ENCODE data around the gene AMER3. TPM values are rescaled to one million over a fixed set of nuclear protein-coding genes. Genes with fewer than 3 reads are reported as not detected.

Gene AMER3
- total and polyA plus RNA-seq, 2 experiments from 2014 or later, result not detected

GRCh38 chr2:130776550-130776949 lies 21.2 kb downstream of the AMER3 start:
- Histone ChIP-seq H2AFZ (no peak overlapping the region), H3K9ac (no peak overlapping the region), H3K27me3 (replicated peaks; ENCODE audit: insufficient read depth) (no peaks in the 10 kb centered on the region), H3K4me3 (no peak overlapping the region), H3K4me1 (ENCODE audit: insufficient read depth) (no peaks in the 10 kb centered on the region), H3K9me2 (ENCODE audit: insufficient read depth) (no peaks in the 10 kb centered on the region), H3K27ac (no peak overlapping the region), H3K79me2 (ENCODE audit: insufficient read depth) (no peaks in the 10 kb centered on the region), H3K9me3 (ENCODE audit: low read depth) (no peaks in the 10 kb centered on the region), H3K36me3 (ENCODE audit: low read depth) (no peaks in the 10 kb centered on the region), H3K4me2 (ENCODE audit: unreplicated experiment) (no peak overlapping the region), H4K20me1 (ENCODE audit: insufficient read depth) (no peaks in the 10 kb centered on the region), H3F3A (ENCODE audit: insufficient read depth) (no peaks in the 10 kb centered on the region)
- WGBS, 2 experiments (ENCODE audit: low coverage in 1 of 2, low lambda C conversion rate in 2 of 2, missing lambda C conversion rate in 2 of 2), result 20 to 23% methylated on average over 4 of the region's 4 CpGs
- in situ Hi-C loops (cut with MboI), result no loop called here
- TF ChIP-seq EZH2 (IDR thresholded peaks at IDR 0.05; ENCODE audit: insufficient read depth, poor library complexity, severe bottlenecking), result no peak
- TF ChIP-seq EZH2phosphoT487 (IDR thresholded peaks at IDR 0.05; ENCODE audit: insufficient read depth, low read depth), result no peak
- DNase-seq, result no peak

GRCh38 chr2:130778781-130779180 lies 23.4 kb downstream of the AMER3 start:
- Histone ChIP-seq H3K9me2 (ENCODE audit: insufficient read depth) (no peaks in the 10 kb centered on the region), H3K9ac (no peak overlapping the region), H3F3A (ENCODE audit: insufficient read depth) (no peaks in the 10 kb centered on the region), H3K36me3 (ENCODE audit: low read depth) (no peaks in the 10 kb centered on the region), H3K4me3 (no peak overlapping the region), H3K9me3 (ENCODE audit: low read depth) (no peaks in the 10 kb centered on the region), H3K27me3 (replicated peaks; ENCODE audit: insufficient read depth) (no peaks in the 10 kb centered on the region), H2AFZ (no peak overlapping the region), H4K20me1 (ENCODE audit: insufficient read depth) (no peaks in the 10 kb centered on the region), H3K79me2 (ENCODE audit: insufficient read depth) (no peaks in the 10 kb centered on the region), H3K27ac (no peak overlapping the region), H3K4me1 (ENCODE audit: insufficient read depth) (no peaks in the 10 kb centered on the region), H3K4me2 (ENCODE audit: unreplicated experiment) (no peak overlapping the region)
- in situ Hi-C loops (cut with MboI), result no loop called here
- WGBS, 2 experiments (ENCODE audit: low coverage in 1 of 2, low lambda C conversion rate in 2 of 2, missing lambda C conversion rate in 2 of 2), result 32 to 38% methylated on average over 9 of the region's 9 CpGs
- no peak for DNase-seq
- TF ChIP-seq EZH2 (IDR thresholded peaks at IDR 0.05; ENCODE audit: insufficient read depth, poor library complexity, severe bottlenecking) (no peak), EZH2phosphoT487 (IDR thresholded peaks at IDR 0.05; ENCODE audit: insufficient read depth, low read depth) (no peak)

GRCh38 chr2:130785466-130786055 lies 30.2 kb downstream of the AMER3 start:
- WGBS, 2 experiments (ENCODE audit: low coverage in 1 of 2, low lambda C conversion rate in 2 of 2, missing lambda C conversion rate in 2 of 2), result 61 to 62% methylated on average over 12 of the region's 12 CpGs
- Histone ChIP-seq H3K9me3 (ENCODE audit: low read depth) (no peaks in the 10 kb centered on the region), H3K27me3 (replicated peaks; ENCODE audit: insufficient read depth) (no peaks in the 10 kb centered on the region), H2AFZ (no peak overlapping the region), H3F3A (ENCODE audit: insufficient read depth) (no peaks in the 10 kb centered on the region), H3K27ac (no peak overlapping the region), H3K4me2 (ENCODE audit: unreplicated experiment) (no peak overlapping the region), H4K20me1 (ENCODE audit: insufficient read depth) (no peaks in the 10 kb centered on the region), H3K9me2 (ENCODE audit: insufficient read depth) (no peaks in the 10 kb centered on the region), H3K79me2 (ENCODE audit: insufficient read depth) (no peaks in the 10 kb centered on the region), H3K4me1 (ENCODE audit: insufficient read depth) (no peaks in the 10 kb centered on the region), H3K4me3 (no peak overlapping the region), H3K36me3 (ENCODE audit: low read depth) (no peaks in the 10 kb centered on the region), H3K9ac (no peak overlapping the region)
- no peak for TF ChIP-seq EZH2phosphoT487 (IDR thresholded peaks at IDR 0.05; ENCODE audit: insufficient read depth, low read depth)
- no peak for TF ChIP-seq EZH2 (IDR thresholded peaks at IDR 0.05; ENCODE audit: insufficient read depth, poor library complexity, severe bottlenecking)
- no peak for DNase-seq
- in situ Hi-C loops (cut with MboI), result no loop called here

DNA sequence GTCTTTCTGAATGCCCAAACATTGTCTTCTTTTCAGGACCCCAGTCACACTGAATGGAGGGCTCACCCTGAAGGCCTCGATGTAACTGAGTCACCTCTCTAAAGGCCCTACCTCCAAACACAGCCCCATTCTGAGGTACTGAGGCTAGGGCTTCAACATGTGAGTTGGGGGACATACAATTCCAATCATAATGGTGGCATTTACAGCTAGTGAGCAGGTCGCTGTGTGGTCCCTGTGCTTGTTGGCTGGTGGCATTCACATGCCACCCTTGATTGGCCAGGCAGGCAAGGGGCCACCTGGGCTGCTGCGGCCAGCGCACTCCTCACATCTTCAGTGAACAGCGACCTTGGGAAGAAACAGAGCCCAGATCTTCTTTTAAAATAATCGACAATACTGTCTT lies 30.7 kb downstream of the AMER3 start:
- Histone ChIP-seq H3K9me2 (ENCODE audit: insufficient read depth) (no peaks in the 10 kb centered on the region), H3K27ac (no peak overlapping the region), H3K27me3 (replicated peaks; ENCODE audit: insufficient read depth) (no peaks in the 10 kb centered on the region), H3K36me3 (ENCODE audit: low read depth) (no peaks in the 10 kb centered on the region), H3K9me3 (ENCODE audit: low read depth) (no peaks in the 10 kb centered on the region), H3K4me3 (no peak overlapping the region), H3K9ac (no peak overlapping the region), H3K4me2 (ENCODE audit: unreplicated experiment) (no peak overlapping the region), H3K4me1 (ENCODE audit: insufficient read depth) (no peaks in the 10 kb centered on the region), H3K79me2 (ENCODE audit: insufficient read depth) (no peaks in the 10 kb centered on the region), H3F3A (ENCODE audit: insufficient read depth) (no peaks in the 10 kb centered on the region), H2AFZ (no peak overlapping the region), H4K20me1 (ENCODE audit: insufficient read depth) (no peaks in the 10 kb centered on the region)
- DNase-seq, result no peak
- 55 to 58% methylated on average over 6 of the region's 6 CpGs for WGBS, 2 experiments (ENCODE audit: low coverage in 1 of 2, low lambda C conversion rate in 2 of 2, missing lambda C conversion rate in 2 of 2)
- TF ChIP-seq EZH2 (IDR thresholded peaks at IDR 0.05; ENCODE audit: insufficient read depth, poor library complexity, severe bottlenecking) (no peak), EZH2phosphoT487 (IDR thresholded peaks at IDR 0.05; ENCODE audit: insufficient read depth, low read depth) (no peak)
- in situ Hi-C loops (cut with MboI), result no loop called here

DNA sequence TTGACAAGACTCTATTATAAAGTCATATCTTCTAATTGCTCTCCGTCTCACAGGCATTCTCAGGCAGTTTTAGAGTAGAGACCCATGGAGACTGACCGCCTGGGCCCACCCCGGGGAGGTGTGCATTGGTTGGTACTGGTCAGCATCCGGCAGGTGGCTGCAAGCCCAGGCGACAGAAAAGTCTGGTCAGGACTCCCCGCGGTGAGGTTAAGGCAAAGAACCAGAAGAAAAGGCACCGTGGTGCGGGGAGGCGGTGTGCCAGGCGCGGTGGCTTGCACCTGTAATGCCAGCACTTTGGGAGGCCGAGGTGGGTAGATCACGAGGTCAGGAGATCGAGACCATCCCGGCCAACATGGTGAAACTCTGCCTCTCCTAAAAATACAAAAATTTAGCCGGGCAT lies 32.5 kb downstream of the AMER3 start:
- Histone ChIP-seq H2AFZ (no peak overlapping the region), H3K4me1 (ENCODE audit: insufficient read depth) (no peaks in the 10 kb centered on the region), H3K79me2 (ENCODE audit: insufficient read depth) (no peaks in the 10 kb centered on the region), H3K36me3 (ENCODE audit: low read depth) (no peaks in the 10 kb centered on the region), H3K9me3 (ENCODE audit: low read depth) (no peaks in the 10 kb centered on the region), H3K27ac (no peak overlapping the region), H3F3A (ENCODE audit: insufficient read depth) (no peaks in the 10 kb centered on the region), H3K9ac (no peak overlapping the region), H3K4me3 (no peak overlapping the region), H3K4me2 (ENCODE audit: unreplicated experiment) (no peak overlapping the region), H3K27me3 (replicated peaks; ENCODE audit: insufficient read depth) (peaks cover 8% of the 10 kb centered on the region; the same call in 1 of the 2 replicates), H4K20me1 (ENCODE audit: insufficient read depth) (no peaks in the 10 kb centered on the region), H3K9me2 (ENCODE audit: insufficient read depth) (no peaks in the 10 kb centered on the region)
- in situ Hi-C loops (cut with MboI), result no loop called here
- no peak for DNase-seq
- TF ChIP-seq EZH2 (IDR thresholded peaks at IDR 0.05; ENCODE audit: insufficient read depth, poor library complexity, severe bottlenecking) (no peak), EZH2phosphoT487 (IDR thresholded peaks at IDR 0.05; ENCODE audit: insufficient read depth, low read depth) (no peak)
- WGBS, 2 experiments (ENCODE audit: low coverage in 1 of 2, low lambda C conversion rate in 2 of 2, missing lambda C conversion rate in 2 of 2), result 67 to 68% methylated on average over 17 of the region's 17 CpGs
